Activated gamma-delta T cell treated with Interleukin-2 at 50 U/mL for 16 hours (primary cell): ENCODE results near the gene TMEM131.
A peak's percentile ranks its signal among the peaks of the same experiment; 100 is the strongest.
"Not testable (repeated sequence)": the region's sequence is repeated elsewhere in the genome, so short reads cannot be mapped to it uniquely, and the experiment has no call there.

Experiments
- DNase-seq: peaks from one replicate; pipeline ENCODE4 v3.0.0-alpha.2; 2020

TMEM131 gene

GRCh38 chr2:97848306-97848705 lies 147.4 kb downstream of the TMEM131 start:
- DNase-seq, result no peak

GRCh38 chr2:97846716-97847115 lies 149.0 kb downstream of the TMEM131 start:
- DNase-seq, result not testable (repeated sequence)

- DNase-seq, result no peak
Measured at GRCh38 chr2:97845818-97846217, 149.9 kb downstream of the TMEM131 start.

- no peak for DNase-seq
Measured at GRCh38 chr2:97845133-97845532, 150.6 kb downstream of the TMEM131 start.

GRCh38 chr2:97844311-97844859 lies 151.4 kb downstream of the TMEM131 start:
- DNase-seq, result no peak

GRCh38 chr2:97840198-97840597 lies 155.6 kb downstream of the TMEM131 start:
- DNase-seq, result no peak

- no peak for DNase-seq
Measured at GRCh38 chr2:97834610-97835009, 161.1 kb downstream of the TMEM131 start.

- DNase-seq, result no peak
Measured at GRCh38 chr2:97831121-97831520, 164.6 kb downstream of the TMEM131 start.

- DNase-seq, result not testable (repeated sequence)
Measured at GRCh38 chr2:97829255-97829654, 166.5 kb downstream of the TMEM131 start.

GRCh38 chr2:97827013-97827412 lies 168.7 kb downstream of the TMEM131 start:
- not testable (repeated sequence) for DNase-seq

GRCh38 chr2:97826266-97826847 lies 169.4 kb downstream of the TMEM131 start:
- DNase-seq, result not testable (repeated sequence)

- DNase-seq, result not testable (repeated sequence)
Measured at GRCh38 chr2:97824011-97824410, 171.7 kb downstream of the TMEM131 start.

- not testable (repeated sequence) for DNase-seq
Measured at GRCh38 chr2:97821862-97822261, 173.9 kb downstream of the TMEM131 start.

GRCh38 chr2:97819754-97820153 lies 176.0 kb downstream of the TMEM131 start:
- no peak for DNase-seq

- DNase-seq, result no peak
Measured at GRCh38 chr2:97816411-97816810, 179.3 kb downstream of the TMEM131 start.

GRCh38 chr2:97812931-97813330 lies 182.8 kb downstream of the TMEM131 start:
- no peak for DNase-seq

GRCh38 chr2:97808816-97809215 lies 186.9 kb downstream of the TMEM131 start:
- DNase-seq, result no peak

GRCh38 chr2:97806738-97807618 lies 188.8 kb downstream of the TMEM131 start:
- DNase-seq, result peak; percentile 74

- no peak for DNase-seq
Measured at GRCh38 chr2:97805776-97806175, 190.0 kb downstream of the TMEM131 start.

- DNase-seq, result no peak
Measured at GRCh38 chr2:97801028-97801427, 194.7 kb downstream of the TMEM131 start.

GRCh38 chr2:97798416-97798815 lies 197.3 kb downstream of the TMEM131 start:
- no peak for DNase-seq

- DNase-seq, result no peak
Measured at GRCh38 chr2:97797355-97797754, 198.4 kb downstream of the TMEM131 start.

- DNase-seq, result no peak
Measured at GRCh38 chr2:97796465-97797126, 199.2 kb downstream of the TMEM131 start.
